ENCODE results near the gene AP1G1. TPM values are rescaled to one million over a fixed set of nuclear protein-coding genes. Genes with fewer than 3 reads are reported as not detected.
A peak's percentile ranks its signal among the peaks of the same experiment; 100 is the strongest.
"Not testable (repeated sequence)": the region's sequence is repeated elsewhere in the genome, so short reads cannot be mapped to it uniquely, and the experiment has no call there.

AP1G1 gene
- total RNA-seq, 1 experiment from 2014 or later: 51.2 TPM

DNA sequence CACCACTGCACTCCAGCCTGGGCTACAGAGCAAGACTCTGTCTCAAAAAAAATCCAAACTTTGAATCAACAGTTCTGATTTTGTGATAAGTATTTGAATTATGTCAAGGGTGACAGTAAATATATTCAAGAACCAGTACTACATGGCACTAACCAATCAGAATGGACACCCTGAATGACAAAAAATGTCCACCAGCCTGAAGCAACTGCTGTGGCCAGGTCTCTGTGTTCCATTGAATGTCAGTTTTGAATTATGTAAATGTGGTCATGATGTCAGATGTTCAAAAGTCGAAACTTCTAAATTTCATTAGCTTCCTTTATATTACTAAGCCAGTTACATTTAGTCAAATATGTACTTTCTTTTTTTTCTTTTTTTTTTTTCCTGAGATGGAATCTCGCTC lies 21.7 kb upstream of the AP1G1 start:
- ATAC-seq: no peak
- no peak overlapping the region for H3K9ac ChIP-seq (ENCODE audit: low read length)
- no peaks in the 10 kb centered on the region for H3K79me2 ChIP-seq (ENCODE audit: low read length)
- intact Hi-C loops (cut with micrococcal nuclease): no loop called here
- no peaks in the 10 kb centered on the region for H3K27me3 ChIP-seq (ENCODE audit: low read length)
- TF ChIP-seq EZH2 (IDR thresholded peaks at IDR 0.05; ENCODE audit: low read length, unreplicated experiment): no peak
- no peak for TF ChIP-seq EZH2phosphoT487 (IDR thresholded peaks at IDR 0.05; ENCODE audit: borderline replicate concordance, low read length)
- TF ChIP-seq, protein P1, sequence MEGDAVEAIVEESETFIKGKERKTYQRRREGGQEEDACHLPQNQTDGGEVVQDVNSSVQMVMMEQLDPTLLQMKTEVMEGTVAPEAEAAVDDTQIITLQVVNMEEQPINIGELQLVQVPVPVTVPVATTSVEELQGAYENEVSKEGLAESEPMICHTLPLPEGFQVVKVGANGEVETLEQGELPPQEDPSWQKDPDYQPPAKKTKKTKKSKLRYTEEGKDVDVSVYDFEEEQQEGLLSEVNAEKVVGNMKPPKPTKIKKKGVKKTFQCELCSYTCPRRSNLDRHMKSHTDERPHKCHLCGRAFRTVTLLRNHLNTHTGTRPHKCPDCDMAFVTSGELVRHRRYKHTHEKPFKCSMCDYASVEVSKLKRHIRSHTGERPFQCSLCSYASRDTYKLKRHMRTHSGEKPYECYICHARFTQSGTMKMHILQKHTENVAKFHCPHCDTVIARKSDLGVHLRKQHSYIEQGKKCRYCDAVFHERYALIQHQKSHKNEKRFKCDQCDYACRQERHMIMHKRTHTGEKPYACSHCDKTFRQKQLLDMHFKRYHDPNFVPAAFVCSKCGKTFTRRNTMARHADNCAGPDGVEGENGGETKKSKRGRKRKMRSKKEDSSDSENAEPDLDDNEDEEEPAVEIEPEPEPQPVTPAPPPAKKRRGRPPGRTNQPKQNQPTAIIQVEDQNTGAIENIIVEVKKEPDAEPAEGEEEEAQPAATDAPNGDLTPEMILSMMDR (conservative IDR thresholded peaks at IDR 0.05; ENCODE audit: low read depth, low read length): no peak
- no peaks in the 10 kb centered on the region for H4K20me1 ChIP-seq (ENCODE audit: low read length)
- BruUV-seq (replicated peaks): no TSS peak
- H3K9me3 ChIP-seq (ENCODE audit: low read length): no peaks in the 10 kb centered on the region
- no peaks in the 10 kb centered on the region for H3K4me1 ChIP-seq (ENCODE audit: insufficient read depth, low read length)
- CTCF ChIA-PET: no interaction called here
- no peak overlapping the region for H3K4me3 ChIP-seq (ENCODE audit: low read length)
- DNase-seq: no peak
- POLR2A ChIA-PET (ENCODE audit: unreplicated experiment): no interaction called here
- H3K4me2 ChIP-seq (ENCODE audit: low read length): no peak overlapping the region
- no peak overlapping the region for H2AFZ ChIP-seq (ENCODE audit: low read length)
- no peaks in the 10 kb centered on the region for H3F3A ChIP-seq (ENCODE audit: low read length, unreplicated experiment)
- H3K9me2 ChIP-seq (replicated peaks; ENCODE audit: low read length): no peaks in the 10 kb centered on the region
- H3K36me3 ChIP-seq (ENCODE audit: low read depth, low read length): no peaks in the 10 kb centered on the region
- H3K27ac ChIP-seq (ENCODE audit: low read length): no peak overlapping the region

DNA sequence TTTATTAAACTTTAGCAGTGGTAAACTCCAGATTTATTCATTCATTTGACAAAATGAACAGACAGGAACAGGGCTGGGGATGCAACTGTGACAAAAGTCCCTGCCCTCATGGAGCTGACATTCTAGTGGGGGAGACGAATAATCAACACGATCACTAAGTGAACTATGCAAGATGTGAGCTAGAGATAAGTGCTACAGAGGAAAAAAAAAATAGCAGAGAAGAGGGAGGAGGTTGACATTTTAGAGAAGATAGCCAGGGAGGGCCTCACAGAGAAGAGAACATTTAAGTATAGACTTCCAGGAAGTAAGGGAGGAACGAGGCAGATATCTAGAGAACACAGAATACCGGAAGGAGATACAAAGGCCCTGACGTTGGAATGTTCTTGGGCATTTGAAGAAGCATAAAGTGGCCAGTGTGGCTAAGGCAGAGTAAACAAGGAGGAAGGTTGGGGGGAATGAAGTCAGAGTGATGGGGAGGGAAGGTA lies 17.9 kb upstream of the AP1G1 start:
- Histone ChIP-seq H3K4me3 (ENCODE audit: low read length) (no peak overlapping the region), H3K9me2 (replicated peaks; ENCODE audit: low read length) (no peaks in the 10 kb centered on the region), H4K20me1 (ENCODE audit: low read length) (no peaks in the 10 kb centered on the region), H3K27ac (ENCODE audit: low read length) (no peak overlapping the region), H3K9me3 (ENCODE audit: low read length) (no peaks in the 10 kb centered on the region), H3K36me3 (ENCODE audit: low read depth, low read length) (no peaks in the 10 kb centered on the region), H3K27me3 (ENCODE audit: low read length) (no peaks in the 10 kb centered on the region), H3K4me2 (ENCODE audit: low read length) (no peak overlapping the region), H3K9ac (ENCODE audit: low read length) (no peak overlapping the region), H3K4me1 (ENCODE audit: insufficient read depth, low read length) (no peaks in the 10 kb centered on the region), H2AFZ (ENCODE audit: low read length) (no peak overlapping the region), H3F3A (ENCODE audit: low read length, unreplicated experiment) (no peaks in the 10 kb centered on the region), H3K79me2 (ENCODE audit: low read length) (no peaks in the 10 kb centered on the region)
- no TSS peak for BruUV-seq (replicated peaks)
- POLR2A ChIA-PET (ENCODE audit: unreplicated experiment): no interaction called here
- DNase-seq (no peak), ATAC-seq (no peak)
- TF ChIP-seq EZH2phosphoT487 (IDR thresholded peaks at IDR 0.05; ENCODE audit: borderline replicate concordance, low read length) (no peak), EZH2 (IDR thresholded peaks at IDR 0.05; ENCODE audit: low read length, unreplicated experiment) (no peak)
- TF ChIP-seq, protein P1 (conservative IDR thresholded peaks at IDR 0.05; ENCODE audit: low read depth, low read length): no peak
- intact Hi-C loops (cut with micrococcal nuclease): no loop called here
- CTCF ChIA-PET: no interaction called here

DNA sequence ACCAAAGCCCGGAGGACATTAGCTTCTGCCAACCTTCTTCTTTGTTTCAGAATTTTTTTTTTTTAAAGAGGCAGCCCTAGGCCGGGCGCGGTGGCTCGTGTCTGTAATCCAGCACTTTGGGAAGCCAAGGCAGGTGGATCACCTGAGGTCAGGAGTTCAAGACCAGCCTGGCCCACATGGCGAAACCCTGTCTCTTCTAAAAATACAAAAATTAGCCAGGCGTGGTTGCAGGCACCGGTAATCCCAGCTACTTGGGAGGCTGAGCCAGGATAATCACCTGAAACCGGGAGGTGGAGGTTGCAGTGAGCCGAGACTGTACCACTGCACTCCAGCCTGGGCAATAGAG lies 8.5 kb upstream of the AP1G1 start:
- H3K4me2 ChIP-seq (ENCODE audit: low read length); H4K20me1 ChIP-seq (ENCODE audit: low read length); H3K4me3 ChIP-seq (ENCODE audit: low read length); H3K27me3 ChIP-seq (ENCODE audit: low read length); H3K9me2 ChIP-seq (replicated peaks; ENCODE audit: low read length); H3K9me3 ChIP-seq (ENCODE audit: low read length); H3F3A ChIP-seq (ENCODE audit: low read length, unreplicated experiment); H3K9ac ChIP-seq (ENCODE audit: low read length); DNase-seq; H3K36me3 ChIP-seq (ENCODE audit: low read depth, low read length); H3K27ac ChIP-seq (ENCODE audit: low read length); POLR2A ChIA-PET (ENCODE audit: unreplicated experiment); ATAC-seq; intact Hi-C loops (cut with micrococcal nuclease); CTCF ChIA-PET; H3K79me2 ChIP-seq (ENCODE audit: low read length); BruUV-seq (replicated peaks); H3K4me1 ChIP-seq (ENCODE audit: insufficient read depth, low read length): not testable (repeated sequence)
- peak overlapping the region; percentile 78; the same call in 1 of the 2 replicates for H2AFZ ChIP-seq (ENCODE audit: low read length)

Measured in PC-3 (cell line).